ENCODE measurements around the gene KCNG2. TPM values are rescaled to one million over a fixed set of nuclear protein-coding genes. Genes with fewer than 3 reads are reported as not detected.

Gene KCNG2
- total RNA-seq, 1 donor, result not detected

- H4K20me1 ChIP-seq (ENCODE audit: insufficient read depth, low read length), result no peaks in the 10 kb centered on the region
- DNase-seq (ENCODE audit: insufficient read length, low spot score, missing footprints), result peak; percentile 99
- H3K4me3 ChIP-seq (ENCODE audit: insufficient read depth, low read length), result peak overlapping the region; percentile 65
- TF ChIP-seq CTCF (IDR thresholded peaks at IDR 0.05; ENCODE audit: extremely low read depth, low read depth, low read length), result no peak
- H3K9me3 ChIP-seq (ENCODE audit: low read depth, low read length), result no peaks in the 10 kb centered on the region
- H3K27ac ChIP-seq (ENCODE audit: low read depth, low read length), result peak overlapping the region; percentile 90
- peak overlapping the region; percentile 86 for H3K4me2 ChIP-seq (ENCODE audit: insufficient read depth, low read length)
- peaks cover 14% of the 10 kb centered on the region for H3K27me3 ChIP-seq (ENCODE audit: insufficient read depth, low read length)
- H3K79me2 ChIP-seq (ENCODE audit: insufficient read depth, low read length), result no peaks in the 10 kb centered on the region
- peaks cover 15% of the 10 kb centered on the region for H3K4me1 ChIP-seq (ENCODE audit: insufficient read depth, low read length)
- peak overlapping the region; percentile 90 for H2AFZ ChIP-seq (ENCODE audit: low read length)
- no peaks in the 10 kb centered on the region for H3K36me3 ChIP-seq (ENCODE audit: insufficient read depth, low read length)
Measured at GRCh38 chr18:79857082-79857671, 59.4 kb downstream of the KCNG2 start.

DNA sequence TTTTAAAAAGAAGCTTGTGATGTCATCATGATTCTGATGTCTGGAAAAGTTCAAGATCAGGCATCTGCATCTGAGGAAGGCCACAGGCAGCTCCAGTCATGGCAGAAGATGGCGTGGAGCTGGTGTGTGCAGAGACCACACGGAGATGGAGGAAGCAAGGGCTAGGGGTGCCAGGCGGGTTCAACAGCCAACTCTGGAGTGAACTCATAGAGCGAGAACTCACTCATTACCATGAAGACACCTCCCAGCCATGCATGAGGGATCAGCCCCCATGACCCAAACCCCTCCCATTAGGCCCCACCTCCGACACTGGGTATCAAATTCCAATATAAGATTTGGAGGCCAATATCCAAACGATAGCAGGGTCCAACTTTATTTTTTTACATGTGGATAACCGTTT lies 61.6 kb downstream of the KCNG2 start:
- no peaks in the 10 kb centered on the region for H3K36me3 ChIP-seq (ENCODE audit: insufficient read depth, low read length)
- no peaks in the 10 kb centered on the region for H3K79me2 ChIP-seq (ENCODE audit: insufficient read depth, low read length)
- peaks cover 21% of the 10 kb centered on the region for H3K27me3 ChIP-seq (ENCODE audit: insufficient read depth, low read length)
- H3K4me2 ChIP-seq (ENCODE audit: insufficient read depth, low read length), result no peak overlapping the region
- H3K9me3 ChIP-seq (ENCODE audit: low read depth, low read length), result no peaks in the 10 kb centered on the region
- no peak overlapping the region for H2AFZ ChIP-seq (ENCODE audit: low read length)
- no peaks in the 10 kb centered on the region for H4K20me1 ChIP-seq (ENCODE audit: insufficient read depth, low read length)
- no peak overlapping the region for H3K4me3 ChIP-seq (ENCODE audit: insufficient read depth, low read length)
- no peak for TF ChIP-seq CTCF (IDR thresholded peaks at IDR 0.05; ENCODE audit: extremely low read depth, low read depth, low read length)
- DNase-seq (ENCODE audit: insufficient read length, low spot score, missing footprints), result peak; percentile 47
- H3K27ac ChIP-seq (ENCODE audit: low read depth, low read length), result no peak overlapping the region
- peaks cover 15% of the 10 kb centered on the region for H3K4me1 ChIP-seq (ENCODE audit: insufficient read depth, low read length)

DNA sequence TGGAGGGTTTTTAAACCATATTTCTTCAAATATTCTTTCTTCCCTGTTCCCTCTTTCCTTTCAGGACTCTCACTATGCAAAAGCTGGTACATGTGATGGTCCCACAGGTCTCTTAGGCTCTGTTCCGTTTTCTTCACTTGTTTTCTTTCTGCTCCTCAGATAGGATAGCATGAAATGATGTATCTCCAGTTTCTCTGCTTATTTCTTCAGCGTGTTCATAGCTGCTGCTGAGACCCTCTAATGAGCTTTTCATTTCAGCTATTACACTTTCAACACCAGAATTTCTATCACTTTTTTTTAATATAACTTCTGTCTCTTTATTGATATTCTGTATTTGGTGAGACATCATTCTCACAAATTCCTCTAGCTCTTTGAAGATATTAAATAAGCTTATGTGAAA lies 63.9 kb downstream of the KCNG2 start:
- H2AFZ ChIP-seq (ENCODE audit: low read length), result no peak overlapping the region
- peaks cover 8% of the 10 kb centered on the region for H3K4me1 ChIP-seq (ENCODE audit: insufficient read depth, low read length)
- H3K4me3 ChIP-seq (ENCODE audit: insufficient read depth, low read length), result no peak overlapping the region
- no peaks in the 10 kb centered on the region for H3K36me3 ChIP-seq (ENCODE audit: insufficient read depth, low read length)
- H3K4me2 ChIP-seq (ENCODE audit: insufficient read depth, low read length), result no peak overlapping the region
- H3K27ac ChIP-seq (ENCODE audit: low read depth, low read length), result no peak overlapping the region
- no peak for DNase-seq (ENCODE audit: insufficient read length, low spot score, missing footprints)
- H3K9me3 ChIP-seq (ENCODE audit: low read depth, low read length), result no peaks in the 10 kb centered on the region
- no peak for TF ChIP-seq CTCF (IDR thresholded peaks at IDR 0.05; ENCODE audit: extremely low read depth, low read depth, low read length)
- no peaks in the 10 kb centered on the region for H3K79me2 ChIP-seq (ENCODE audit: insufficient read depth, low read length)
- H4K20me1 ChIP-seq (ENCODE audit: insufficient read depth, low read length), result no peaks in the 10 kb centered on the region
- H3K27me3 ChIP-seq (ENCODE audit: insufficient read depth, low read length), result peaks cover 19% of the 10 kb centered on the region

DNA sequence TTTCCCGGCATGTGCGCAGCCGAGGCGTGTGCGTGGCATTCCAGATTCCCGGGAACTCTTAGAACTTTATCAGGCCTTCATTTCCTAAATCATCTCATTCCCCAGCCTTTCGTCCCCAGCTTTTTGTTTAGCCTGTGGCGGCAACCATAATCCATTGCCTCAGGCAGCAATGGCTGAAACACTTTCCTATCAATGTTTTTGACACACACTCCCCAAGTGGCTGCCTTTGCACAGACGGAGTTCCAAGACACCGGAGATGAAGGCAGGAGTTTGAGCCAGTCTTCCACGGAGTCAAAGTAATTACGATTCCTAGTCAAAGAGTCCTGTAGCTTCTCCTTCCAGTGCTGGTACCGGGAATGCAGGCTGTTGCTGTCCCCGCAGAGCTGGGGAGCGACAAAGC lies 64.8 kb downstream of the KCNG2 start:
- Histone ChIP-seq H2AFZ (ENCODE audit: low read length) (no peak overlapping the region), H3K79me2 (ENCODE audit: insufficient read depth, low read length) (no peaks in the 10 kb centered on the region), H3K27ac (ENCODE audit: low read depth, low read length) (no peak overlapping the region), H3K36me3 (ENCODE audit: insufficient read depth, low read length) (no peaks in the 10 kb centered on the region), H3K9me3 (ENCODE audit: low read depth, low read length) (no peaks in the 10 kb centered on the region), H4K20me1 (ENCODE audit: insufficient read depth, low read length) (no peaks in the 10 kb centered on the region), H3K4me2 (ENCODE audit: insufficient read depth, low read length) (no peak overlapping the region), H3K4me1 (ENCODE audit: insufficient read depth, low read length) (peaks cover 3% of the 10 kb centered on the region), H3K4me3 (ENCODE audit: insufficient read depth, low read length) (no peak overlapping the region), H3K27me3 (ENCODE audit: insufficient read depth, low read length) (peaks cover 19% of the 10 kb centered on the region)
- no peak for TF ChIP-seq CTCF (IDR thresholded peaks at IDR 0.05; ENCODE audit: extremely low read depth, low read depth, low read length)
- DNase-seq (ENCODE audit: insufficient read length, low spot score, missing footprints), result peak; percentile 59
